Measurements from ENCODE around the gene PRC1. TPM values are rescaled to one million over a fixed set of nuclear protein-coding genes. Genes with fewer than 3 reads are reported as not detected.

Gene PRC1
- total RNA-seq: 100 to 1,000 TPM in 1 of 2 donors, 10 to 100 TPM in 1; 67.3 to 127 TPM
- 190 TPM for polyA plus RNA-seq (2013, experiment 1 of 2)
- polyA plus RNA-seq (2013, experiment 2 of 2): 187 TPM
- long read RNA-seq, experiment 1, partial matches to known transcripts: 7 of 25 reads
- long read RNA-seq, experiment 1, other reads (novel, unspliced or antisense): 17 of 25 reads
- long read RNA-seq, experiment 2, full-length matches to known transcripts: 18 of 112 reads
- long read RNA-seq, experiment 2, partial matches to known transcripts: 6 of 112 reads
- long read RNA-seq, experiment 2, other reads (novel, unspliced or antisense): 88 of 112 reads
- long read RNA-seq, experiment 3, full-length matches to known transcripts: 40 of 145 reads
- long read RNA-seq, experiment 3, partial matches to known transcripts: 12 of 145 reads
- long read RNA-seq, experiment 3, other reads (novel, unspliced or antisense): 93 of 145 reads
- long read RNA-seq, experiment 4, full-length matches to known transcripts: 4 of 32 reads
- long read RNA-seq, experiment 4, partial matches to known transcripts: 6 of 32 reads
- long read RNA-seq, experiment 4, other reads (novel, unspliced or antisense): 22 of 32 reads

DNA sequence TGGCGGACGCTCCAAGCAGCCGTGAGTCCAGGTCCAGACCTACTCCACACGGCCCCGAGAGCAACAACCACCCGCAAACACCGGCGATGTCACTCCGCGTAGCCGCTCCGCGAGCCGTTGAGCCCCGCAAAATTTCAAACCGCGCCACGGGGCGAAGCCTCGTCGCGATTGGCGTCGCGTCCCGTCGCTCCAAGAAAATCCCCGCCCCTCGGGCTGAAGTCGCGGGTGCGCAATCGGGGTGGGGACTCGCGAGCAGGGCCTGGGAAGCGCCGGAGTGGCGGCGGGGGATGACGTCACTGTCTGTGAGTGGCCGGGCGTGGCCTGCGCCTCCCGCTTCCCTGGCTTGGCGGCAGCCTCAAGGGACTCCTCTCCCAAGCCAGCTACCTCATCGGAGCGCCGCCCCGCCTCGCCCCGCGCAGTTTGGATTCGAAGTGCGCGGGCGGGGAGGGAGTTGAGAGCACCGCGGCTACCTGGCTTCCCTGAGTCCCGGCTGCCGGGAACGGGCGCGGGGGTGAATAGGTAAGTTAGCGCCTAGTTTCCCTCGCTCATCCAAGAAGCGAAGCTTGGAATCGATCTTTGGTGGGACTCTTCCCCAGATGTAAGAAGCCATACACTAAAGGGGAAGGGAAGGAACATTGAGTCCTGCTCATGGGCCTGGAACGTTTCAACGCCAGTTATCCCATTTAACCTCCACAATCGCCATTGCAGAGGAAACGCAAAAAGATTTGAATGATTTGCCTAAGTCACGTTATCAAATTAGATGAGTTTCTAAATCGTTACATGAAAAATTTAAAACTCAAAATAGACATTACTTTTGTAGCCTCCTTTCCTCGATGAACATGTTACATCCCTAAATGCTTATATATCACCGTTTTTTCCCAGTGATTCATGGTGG lies at the start of gene PRC1:
PRC1 (minus strand) TSS at position 119 of the 895 bp plus-strand sequence; CDS start at position 1, 118 bp downstream.
- peak; percentile 100 for DNase-seq
- H3K36me3 Mint-ChIP-seq (ENCODE audit: low read depth): peaks cover 26% of the 10 kb centered on the region
- 0% methylated on average over 42 to 75 of the region's 75 CpGs for WGBS, 2 experiments (ENCODE audit: insufficient coverage in 1 of 2, insufficient read length in 1 of 2)

GRCh38 chr15:91043202-91043874 lies 49.0 kb upstream of the PRC1 start:
- Histone ChIP-seq H3K27me3 (ENCODE audit: control insufficient read depth, insufficient read depth, low read length, poor library complexity, severe bottlenecking) (no peaks in the 10 kb centered on the region), H3K4me1 (ENCODE audit: control insufficient read depth, insufficient read depth, low read length) (no peaks in the 10 kb centered on the region), H3K9me3 (ENCODE audit: control insufficient read depth, low read length) (no peaks in the 10 kb centered on the region), H3K4me3 (ENCODE audit: low read length) (no peak overlapping the region), H3K27ac (ENCODE audit: low read depth, low read length) (no peak overlapping the region), H3K36me3 (ENCODE audit: control insufficient read depth, insufficient read depth, low read length) (no peaks in the 10 kb centered on the region), H3K9ac (ENCODE audit: extremely low read depth, low read length, poor library complexity, severe bottlenecking) (no peak overlapping the region)
- Mint-ChIP-seq H3K27ac (no peak overlapping the region), H3K4me3 (no peak overlapping the region), H3K9me3 (no peaks in the 10 kb centered on the region), H3K27me3 (ENCODE audit: insufficient read depth) (peaks cover 12% of the 10 kb centered on the region), H3K36me3 (ENCODE audit: low read depth) (no peaks in the 10 kb centered on the region), H3K4me1 (no peaks in the 10 kb centered on the region)
- TF ChIP-seq, protein P1, sequence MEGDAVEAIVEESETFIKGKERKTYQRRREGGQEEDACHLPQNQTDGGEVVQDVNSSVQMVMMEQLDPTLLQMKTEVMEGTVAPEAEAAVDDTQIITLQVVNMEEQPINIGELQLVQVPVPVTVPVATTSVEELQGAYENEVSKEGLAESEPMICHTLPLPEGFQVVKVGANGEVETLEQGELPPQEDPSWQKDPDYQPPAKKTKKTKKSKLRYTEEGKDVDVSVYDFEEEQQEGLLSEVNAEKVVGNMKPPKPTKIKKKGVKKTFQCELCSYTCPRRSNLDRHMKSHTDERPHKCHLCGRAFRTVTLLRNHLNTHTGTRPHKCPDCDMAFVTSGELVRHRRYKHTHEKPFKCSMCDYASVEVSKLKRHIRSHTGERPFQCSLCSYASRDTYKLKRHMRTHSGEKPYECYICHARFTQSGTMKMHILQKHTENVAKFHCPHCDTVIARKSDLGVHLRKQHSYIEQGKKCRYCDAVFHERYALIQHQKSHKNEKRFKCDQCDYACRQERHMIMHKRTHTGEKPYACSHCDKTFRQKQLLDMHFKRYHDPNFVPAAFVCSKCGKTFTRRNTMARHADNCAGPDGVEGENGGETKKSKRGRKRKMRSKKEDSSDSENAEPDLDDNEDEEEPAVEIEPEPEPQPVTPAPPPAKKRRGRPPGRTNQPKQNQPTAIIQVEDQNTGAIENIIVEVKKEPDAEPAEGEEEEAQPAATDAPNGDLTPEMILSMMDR (conservative IDR thresholded peaks at IDR 0.05): no peak
- DNase-seq: no peak
- 90 to 97% methylated on average over 4 to 11 of the region's 11 CpGs for WGBS, 2 experiments (ENCODE audit: insufficient coverage in 1 of 2, insufficient read length in 1 of 2)

More for the DNA sequence above, at the start of gene PRC1:
- peak within 1 kb of the TSS; percentile 99 for H3K4me3 Mint-ChIP-seq
- H3K27ac Mint-ChIP-seq: peak within 1 kb of the TSS; percentile 100
- H3K4me1 ChIP-seq (ENCODE audit: control insufficient read depth, insufficient read depth, low read length): no peaks in the 10 kb centered on the region
- peaks cover 2% of the 10 kb centered on the region for H3K9me3 Mint-ChIP-seq
- no peaks in the 10 kb centered on the region for H3K9me3 ChIP-seq (ENCODE audit: control insufficient read depth, low read length)
- TF ChIP-seq, protein P1 (conservative IDR thresholded peaks at IDR 0.05): no peak
- H3K9ac ChIP-seq (ENCODE audit: extremely low read depth, low read length, poor library complexity, severe bottlenecking): peak within 1 kb of the TSS; percentile 96
- peak within 1 kb of the TSS; percentile 84 for H3K27ac ChIP-seq (ENCODE audit: low read depth, low read length)
- H3K4me1 Mint-ChIP-seq: peaks cover 12% of the 10 kb centered on the region
- peaks cover 28% of the 10 kb centered on the region for H3K36me3 ChIP-seq (ENCODE audit: control insufficient read depth, insufficient read depth, low read length)
- H3K27me3 Mint-ChIP-seq (ENCODE audit: insufficient read depth): no peaks in the 10 kb centered on the region
- H3K4me3 ChIP-seq (ENCODE audit: low read length): peak within 1 kb of the TSS; percentile 88
- H3K27me3 ChIP-seq (ENCODE audit: control insufficient read depth, insufficient read depth, low read length, poor library complexity, severe bottlenecking): no peaks in the 10 kb centered on the region

DNA sequence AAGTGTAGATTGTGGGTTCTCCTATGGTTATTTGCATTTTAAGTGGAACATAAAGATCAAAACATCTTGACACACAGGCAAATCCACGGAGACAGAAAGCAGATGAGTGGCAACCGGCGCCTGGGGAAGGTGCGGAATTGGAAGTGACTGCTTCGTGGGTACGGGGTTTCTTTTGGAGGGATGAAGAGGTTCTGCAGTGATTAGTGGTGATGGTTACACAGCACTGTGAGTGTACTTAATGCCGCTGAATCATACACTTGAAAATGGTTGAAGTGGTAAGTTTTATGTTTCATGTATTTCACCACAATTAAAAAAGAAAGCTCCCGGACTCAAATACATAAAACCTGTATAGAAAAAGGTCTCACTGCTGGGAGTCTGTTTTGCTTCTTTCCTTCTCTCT lies 46.5 kb upstream of the PRC1 start:
- no peak overlapping the region for H3K4me3 ChIP-seq (ENCODE audit: low read length)
- no peaks in the 10 kb centered on the region for H3K9me3 Mint-ChIP-seq
- no peaks in the 10 kb centered on the region for H3K4me1 Mint-ChIP-seq
- no peak overlapping the region for H3K4me3 Mint-ChIP-seq
- TF ChIP-seq, protein P1 (conservative IDR thresholded peaks at IDR 0.05): no peak
- no peaks in the 10 kb centered on the region for H3K4me1 ChIP-seq (ENCODE audit: control insufficient read depth, insufficient read depth, low read length)
- no peaks in the 10 kb centered on the region for H3K36me3 ChIP-seq (ENCODE audit: control insufficient read depth, insufficient read depth, low read length)
- no peak overlapping the region for H3K27ac ChIP-seq (ENCODE audit: low read depth, low read length)
- WGBS, 2 experiments (ENCODE audit: insufficient coverage in 1 of 2, insufficient read length in 1 of 2): 89 to 98% methylated on average over 5 to 7 of the region's 8 CpGs
- H3K9me3 ChIP-seq (ENCODE audit: control insufficient read depth, low read length): no peaks in the 10 kb centered on the region
- H3K36me3 Mint-ChIP-seq (ENCODE audit: low read depth): no peaks in the 10 kb centered on the region
- no peak overlapping the region for H3K9ac ChIP-seq (ENCODE audit: extremely low read depth, low read length, poor library complexity, severe bottlenecking)
- no peaks in the 10 kb centered on the region for H3K27me3 ChIP-seq (ENCODE audit: control insufficient read depth, insufficient read depth, low read length, poor library complexity, severe bottlenecking)
- no peak for DNase-seq
- no peaks in the 10 kb centered on the region for H3K27me3 Mint-ChIP-seq (ENCODE audit: insufficient read depth)
- H3K27ac Mint-ChIP-seq: no peak overlapping the region
